ENCODE measurements around the gene HECTD4. TPM values are rescaled to one million over a fixed set of nuclear protein-coding genes. Genes with fewer than 3 reads are reported as not detected.

Gene HECTD4
- total and polyA plus RNA-seq, 4 donors, result 4.3 to 80.1 (median 25.5) TPM

DNA sequence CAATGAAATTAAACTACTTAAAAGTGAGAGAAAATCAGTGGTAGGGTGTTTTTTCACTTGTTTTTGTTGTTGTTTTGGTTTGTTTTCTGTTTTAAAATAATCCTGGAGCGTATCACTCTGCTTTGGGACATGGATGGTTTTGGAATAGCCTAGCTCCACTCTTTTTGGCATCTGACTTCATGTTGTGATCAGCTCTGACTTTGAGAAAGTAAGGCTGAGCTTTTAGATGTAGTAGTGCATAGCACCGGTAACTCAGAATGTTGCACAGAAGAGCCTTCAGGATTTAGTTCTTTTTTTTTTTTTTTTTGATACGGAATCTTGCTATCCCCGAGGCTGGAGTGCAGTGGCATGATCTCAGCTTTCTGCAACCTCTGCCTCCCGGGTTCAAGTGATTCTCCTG, 248.8 kb downstream of the HECTD4 start:
- peaks cover 8 to 20% (median 14%) of the 10 kb centered on the region in 4 donors for H3K36me3 ChIP-seq (ENCODE audit: control insufficient read depth in 4 of 4, insufficient read depth in 3 of 4, low read depth in 1 of 4, low read length in 3 of 4)

DNA sequence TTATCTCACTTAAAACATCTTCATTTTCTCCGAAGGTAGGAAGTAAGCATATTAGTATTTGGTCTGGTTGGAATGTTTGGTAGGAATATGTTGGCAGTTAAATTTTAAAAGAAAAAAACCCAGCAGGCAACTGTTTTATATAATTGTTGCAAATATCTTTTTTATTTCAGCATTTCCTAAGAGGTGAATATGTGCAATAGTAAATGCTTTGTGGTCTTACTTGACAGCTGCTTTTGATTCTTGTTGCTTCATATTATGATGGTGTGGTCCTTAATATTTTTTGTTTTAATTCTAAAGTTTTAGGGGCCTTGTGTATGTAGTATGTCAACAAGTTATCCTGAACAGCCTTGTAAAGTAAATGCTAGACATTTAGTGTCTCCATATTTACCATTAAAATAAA, 250.5 kb downstream of the HECTD4 start:
- no peak overlapping the region for H3K27ac ChIP-seq (ENCODE audit: low read depth in 1 of 2, low read length in 2 of 2)
- no peak for DNase-seq (ENCODE audit: low spot score)
- WGBS, result 79% methylated on average over 1 of the region's 1 CpG
- TF ChIP-seq HNF4G (IDR thresholded peaks at IDR 0.05) (no peak), EGR1 (IDR thresholded peaks at IDR 0.05; ENCODE audit: low read depth in 2 of 2) (no peak), ATF3 (IDR thresholded peaks at IDR 0.05) (no peak), SP1 (IDR thresholded peaks at IDR 0.05) (no peak), FOXA2 (IDR thresholded peaks at IDR 0.05) (no peak), HNF4A (conservative IDR thresholded peaks at IDR 0.05) (no peak), FOXA1 (IDR thresholded peaks at IDR 0.05) (no peak), ZBTB33 (IDR thresholded peaks at IDR 0.05) (no peak), YY1 (IDR thresholded peaks at IDR 0.05) (no peak), GABPA (IDR thresholded peaks at IDR 0.05 in 1 of 2, conservative IDR thresholded peaks at IDR 0.05 in 1 of 2) (no peak), JUND (IDR thresholded peaks at IDR 0.05) (no peak), RAD21 (IDR thresholded peaks at IDR 0.05) (no peak), NR2F2 (IDR thresholded peaks at IDR 0.05) (no peak), TAF1 (conservative IDR thresholded peaks at IDR 0.05) (no peak)
- TF ChIP-seq, protein P1, sequence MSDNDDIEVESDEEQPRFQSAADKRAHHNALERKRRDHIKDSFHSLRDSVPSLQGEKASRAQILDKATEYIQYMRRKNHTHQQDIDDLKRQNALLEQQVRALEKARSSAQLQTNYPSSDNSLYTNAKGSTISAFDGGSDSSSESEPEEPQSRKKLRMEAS (IDR thresholded peaks at IDR 0.05), result no peak
- H3K27me3 ChIP-seq (ENCODE audit: control insufficient read depth in 4 of 4, insufficient read depth in 4 of 4, low read length in 3 of 4), result no peaks in the 10 kb centered on the region
- peaks cover 5 to 17% (median 10%) of the 10 kb centered on the region in 4 donors for H3K36me3 ChIP-seq (ENCODE audit: control insufficient read depth in 4 of 4, insufficient read depth in 3 of 4, low read depth in 1 of 4, low read length in 3 of 4)
- no peaks in the 10 kb centered on the region for H3K9me3 ChIP-seq (ENCODE audit: control insufficient read depth in 4 of 4, low read length in 3 of 4)
- no peak overlapping the region for H3K4me3 ChIP-seq (ENCODE audit: low read depth in 1 of 3, low read length in 3 of 3)
- H3K4me1 ChIP-seq (ENCODE audit: control insufficient read depth in 4 of 4, insufficient read depth in 4 of 4, low read length in 3 of 4), result peaks cover 9 to 18% (median 12%) of the 10 kb centered on the region in 4 donors
- H3K9ac ChIP-seq (ENCODE audit: low read depth in 1 of 2, low read length in 2 of 2), result no peak overlapping the region

More for the DNA sequence above, 248.8 kb downstream of the HECTD4 start:
- no peak for DNase-seq (ENCODE audit: low spot score)
- H3K9me3 ChIP-seq (ENCODE audit: control insufficient read depth in 4 of 4, low read length in 3 of 4), result no peaks in the 10 kb centered on the region
- no peak for TF ChIP-seq REST (IDR thresholded peaks at IDR 0.05)
- no peak for TF ChIP-seq SP1 (IDR thresholded peaks at IDR 0.05)
- no peak for TF ChIP-seq ATF3 (IDR thresholded peaks at IDR 0.05)
- no peak for TF ChIP-seq NR2F2 (IDR thresholded peaks at IDR 0.05)
- TF ChIP-seq HNF4A (conservative IDR thresholded peaks at IDR 0.05), result no peak
- no peak for TF ChIP-seq HNF4G (IDR thresholded peaks at IDR 0.05)
- TF ChIP-seq FOXA1 (IDR thresholded peaks at IDR 0.05), result no peak
- TF ChIP-seq FOXA2 (IDR thresholded peaks at IDR 0.05), result no peak
- TF ChIP-seq GABPA (IDR thresholded peaks at IDR 0.05 in 1 of 2, conservative IDR thresholded peaks at IDR 0.05 in 1 of 2), result no peak
- H3K27ac ChIP-seq (ENCODE audit: low read depth in 1 of 2, low read length in 2 of 2), result no peak overlapping the region
- H3K9ac ChIP-seq (ENCODE audit: low read depth in 1 of 2, low read length in 2 of 2), result no peak overlapping the region
- H3K4me1 ChIP-seq (ENCODE audit: control insufficient read depth in 4 of 4, insufficient read depth in 4 of 4, low read length in 3 of 4), result peaks cover 7 to 13% (median 10%) of the 10 kb centered on the region in 4 donors
- no peaks in the 10 kb centered on the region for H3K27me3 ChIP-seq (ENCODE audit: control insufficient read depth in 4 of 4, insufficient read depth in 4 of 4, low read length in 3 of 4)
- no peak overlapping the region for H3K4me3 ChIP-seq (ENCODE audit: low read depth in 1 of 3, low read length in 3 of 3)
- 96% methylated on average over 5 of the region's 5 CpGs for WGBS

All from liver (tissue), 9 donors.